ENCODE results near the gene OR10V1. TPM values are rescaled to one million over a fixed set of nuclear protein-coding genes. Genes with fewer than 3 reads are reported as not detected.

Gene OR10V1
- total and polyA plus RNA-seq, 9 of the 15 experiments (the other 6 are each of a cell fraction or from before 2014, with no cell fraction given) = not detected

DNA sequence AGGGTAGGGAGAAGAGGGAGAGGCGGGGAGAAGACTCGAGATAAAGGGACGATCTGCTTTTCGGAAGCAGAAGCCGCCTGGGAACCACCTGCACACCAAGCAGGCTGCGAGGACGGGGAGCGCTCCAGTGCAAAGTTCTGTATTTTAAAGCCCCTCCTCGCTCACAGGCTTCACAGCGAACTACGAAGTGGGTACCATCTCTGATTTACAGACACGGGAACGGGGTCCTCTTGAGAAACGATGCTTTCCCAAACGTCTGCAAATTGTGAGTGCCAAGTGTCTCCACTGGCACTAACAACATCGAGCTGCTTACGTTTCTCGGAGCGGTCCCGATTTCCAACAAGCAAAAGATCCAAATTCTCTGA is 40.8 kb upstream of the OR10V1 start (continued):
- TF ChIP-seq ZBTB40 (IDR thresholded peaks at IDR 0.05) = 0 out of 2 replicates have a peak, but pooled peaks have one; percentile 51
- TF ChIP-seq ZBTB40 (CRISPR knock-in tag; IDR thresholded peaks at IDR 0.05) = no peak
- no peak for TF ChIP-seq ZNF609 (CRISPR knock-in tag; IDR thresholded peaks at IDR 0.05; ENCODE audit: borderline replicate concordance)
- no peak for TF ChIP-seq SIN3B (IDR thresholded peaks at IDR 0.05; ENCODE audit: low read depth)
- TF ChIP-seq SMC3 (conservative IDR thresholded peaks at IDR 0.05; ENCODE audit: insufficient read depth, low read depth, low read length) = no peak
- TF ChIP-seq CHD1 (IDR thresholded peaks at IDR 0.05; ENCODE audit: low read length) = peak; percentile 34
- no peak for TF ChIP-seq ILF3 (IDR thresholded peaks at IDR 0.05; ENCODE audit: borderline replicate concordance)
- TF ChIP-seq MAFK (IDR thresholded peaks at IDR 0.05; ENCODE audit: low read length) = no peak
- no peak for TF ChIP-seq SMAD3 (CRISPR knock-in tag; conservative IDR thresholded peaks at IDR 0.05)
- no peak for TF ChIP-seq ZNF263 (CRISPR knock-in tag; IDR thresholded peaks at IDR 0.05; ENCODE audit: borderline replicate concordance)
- TF ChIP-seq MXD1 (CRISPR knock-in tag; IDR thresholded peaks at IDR 0.05; ENCODE audit: borderline replicate concordance, poor library complexity, severe bottlenecking) = no peak
- TF ChIP-seq MIER1 (IDR thresholded peaks at IDR 0.05; ENCODE audit: low read depth) = 0 out of 2 replicates have a peak, but pooled peaks have one; percentile 9
- no peak for TF ChIP-seq CC2D1A (IDR thresholded peaks at IDR 0.05)
- TF ChIP-seq ZNF124 (CRISPR knock-in tag; IDR thresholded peaks at IDR 0.05) = no peak
- no peak for TF ChIP-seq KDM4B (IDR thresholded peaks at IDR 0.05; ENCODE audit: borderline replicate concordance in 2 of 2, low read depth in 1 of 2)
